Measurements from ENCODE around the gene PAH. TPM values are rescaled to one million over a fixed set of nuclear protein-coding genes. Genes with fewer than 3 reads are reported as not detected.
A peak's percentile ranks its signal among the peaks of the same experiment; 100 is the strongest.

The PAH gene
- total and polyA plus RNA-seq, 8 donors = 5.9 to 89.3 (median 16.3) TPM

DNA sequence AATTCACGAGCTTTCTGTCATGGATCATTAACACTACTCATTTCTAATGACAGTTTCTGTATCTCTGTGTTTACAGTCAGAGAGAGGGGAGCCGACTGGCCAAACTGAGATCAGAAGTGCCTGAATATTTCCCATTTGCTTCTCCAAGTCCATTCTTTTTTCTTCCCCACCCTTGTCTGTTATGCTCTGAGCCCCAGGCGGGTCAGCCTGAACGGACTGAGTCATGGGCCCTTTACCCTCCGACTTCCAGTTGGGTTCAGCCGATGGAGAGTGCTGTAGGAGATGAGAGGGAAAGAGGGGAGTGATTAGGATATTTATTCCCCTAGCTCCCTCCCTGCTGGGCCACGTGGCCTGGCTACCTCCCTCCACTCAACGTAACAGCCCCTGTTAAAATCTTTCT, 104.7 kb downstream of the PAH start:
- no peaks in the 10 kb centered on the region for H3K36me3 ChIP-seq
- FAIRE-seq = no peak
- no peaks in the 10 kb centered on the region for H3K4me1 ChIP-seq
- H3K4me3 ChIP-seq = no peak overlapping the region
- no peaks in the 10 kb centered on the region for H3K27me3 ChIP-seq
- H3K27ac ChIP-seq = no peak overlapping the region
- H3K9me3 ChIP-seq = no peaks in the 10 kb centered on the region
- no peak for TF ChIP-seq CTCF (IDR thresholded peaks at IDR 0.05)
- intact Hi-C loops (cut with DNase I) = no loop called here
- 40 to 51% methylated on average over 8 of the region's 8 CpGs for WGBS, 2 donors
- DNase-seq = no peak
- no peak for ATAC-seq

DNA sequence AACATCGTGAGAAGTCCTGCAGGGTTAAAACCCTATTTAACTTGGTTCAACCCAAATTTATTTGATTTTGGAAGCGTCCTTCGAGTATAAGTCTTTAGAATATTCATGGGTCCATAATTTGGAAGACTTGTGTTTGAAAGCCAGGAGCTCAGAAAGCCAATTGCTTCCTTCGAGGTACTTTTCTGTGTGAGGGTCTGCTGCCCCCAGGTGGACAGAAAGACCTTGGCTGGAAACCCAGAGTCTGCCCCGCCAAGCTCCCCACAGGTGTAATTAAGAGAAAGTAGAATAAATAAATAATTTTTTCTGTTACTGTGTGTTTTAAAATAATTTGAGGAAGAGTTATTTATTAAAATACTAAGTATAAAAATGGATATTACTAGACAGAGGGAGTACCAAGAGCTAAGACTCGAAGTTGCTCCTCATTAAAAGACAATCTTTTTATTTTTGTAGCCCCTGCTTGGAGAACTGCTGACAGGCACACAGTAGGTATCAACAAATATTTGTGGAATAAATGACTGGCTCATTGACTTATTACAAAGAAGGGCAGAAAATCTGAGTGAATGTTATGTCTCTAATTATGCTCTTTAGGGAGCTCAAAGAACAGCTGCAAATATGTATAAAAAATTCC, 105.8 kb downstream of the PAH start:
- WGBS, 2 donors = 27 to 30% methylated on average over 6 of the region's 6 CpGs

DNA sequence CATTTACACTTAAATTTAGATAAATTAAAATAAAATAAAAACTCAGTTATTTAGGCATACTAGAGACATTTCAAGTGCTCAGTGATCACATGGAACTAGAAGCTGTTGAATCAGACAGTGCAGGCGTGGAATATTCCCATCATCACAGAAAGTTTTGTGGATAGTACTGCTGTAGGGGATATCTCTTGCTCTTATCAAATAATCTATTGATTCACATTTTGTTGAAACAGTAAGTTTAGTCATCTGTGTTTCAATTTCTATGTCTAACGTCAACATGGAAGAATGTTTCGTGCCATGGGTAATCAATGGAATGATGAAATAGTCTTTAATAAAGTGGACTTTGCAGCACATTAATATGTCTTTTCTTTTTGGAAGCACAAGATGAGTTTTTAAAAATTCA, 108.6 kb downstream of the PAH start:
- WGBS, 2 donors = 57 to 58% methylated on average over 3 of the region's 3 CpGs
- no peaks in the 10 kb centered on the region for H3K9me3 ChIP-seq
- DNase-seq (no peak), ATAC-seq (peak in 2 of 4 donors; percentile 54 to 69), FAIRE-seq (no peak)
- TF ChIP-seq CTCF (IDR thresholded peaks at IDR 0.05) = no peak
- H3K4me1 ChIP-seq = no peaks in the 10 kb centered on the region
- H3K27ac ChIP-seq = no peak overlapping the region
- H3K4me3 ChIP-seq = no peak overlapping the region
- no peaks in the 10 kb centered on the region for H3K27me3 ChIP-seq
- intact Hi-C loops (cut with DNase I) = no loop called here
- no peaks in the 10 kb centered on the region for H3K36me3 ChIP-seq

More for the DNA sequence above, 105.8 kb downstream of the PAH start:
- DNase-seq (peak in 1 of 6 donors; percentile 25), ATAC-seq (no peak), FAIRE-seq (no peak)
- Histone ChIP-seq H3K4me1 (no peaks in the 10 kb centered on the region), H3K27me3 (no peaks in the 10 kb centered on the region), H3K36me3 (no peaks in the 10 kb centered on the region), H3K4me3 (no peak overlapping the region), H3K27ac (no peak overlapping the region), H3K9me3 (no peaks in the 10 kb centered on the region)
- TF ChIP-seq CTCF (IDR thresholded peaks at IDR 0.05) = peak in 2 of 4 donors; percentile 20 to 32
- intact Hi-C loops (cut with DNase I) = no loop called here

DNA sequence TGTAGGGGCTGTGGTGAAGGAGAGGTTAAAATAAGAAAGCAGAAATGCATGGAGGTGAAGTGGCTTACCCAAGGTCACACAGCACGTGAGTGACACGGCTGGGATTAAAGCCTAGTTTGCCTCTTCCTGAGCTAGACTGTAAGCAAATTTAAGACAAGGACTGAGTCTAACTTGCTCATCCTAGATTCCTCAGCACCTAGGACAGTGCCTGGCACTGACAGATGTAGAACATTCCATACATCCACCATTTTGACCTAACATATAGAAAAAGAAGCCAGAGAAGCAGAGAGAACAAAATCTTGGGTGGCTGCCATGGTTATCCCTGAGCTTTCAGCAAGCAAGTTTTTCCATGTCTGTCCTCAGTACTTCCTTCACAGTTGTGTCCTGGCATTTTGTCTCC, 110.5 kb downstream of the PAH start:
- intact Hi-C loops (cut with DNase I) = no loop called here
- ATAC-seq = no peak
- H3K4me3 ChIP-seq = no peak overlapping the region
- no peak for FAIRE-seq
- H3K36me3 ChIP-seq = no peaks in the 10 kb centered on the region
- H3K27me3 ChIP-seq = no peaks in the 10 kb centered on the region
- H3K27ac ChIP-seq = no peak overlapping the region
- H3K4me1 ChIP-seq = no peaks in the 10 kb centered on the region
- no peak for TF ChIP-seq CTCF (IDR thresholded peaks at IDR 0.05)
- no peaks in the 10 kb centered on the region for H3K9me3 ChIP-seq
- 20 to 29% methylated on average over 2 of the region's 2 CpGs for WGBS, 2 donors
- no peak for DNase-seq

DNA sequence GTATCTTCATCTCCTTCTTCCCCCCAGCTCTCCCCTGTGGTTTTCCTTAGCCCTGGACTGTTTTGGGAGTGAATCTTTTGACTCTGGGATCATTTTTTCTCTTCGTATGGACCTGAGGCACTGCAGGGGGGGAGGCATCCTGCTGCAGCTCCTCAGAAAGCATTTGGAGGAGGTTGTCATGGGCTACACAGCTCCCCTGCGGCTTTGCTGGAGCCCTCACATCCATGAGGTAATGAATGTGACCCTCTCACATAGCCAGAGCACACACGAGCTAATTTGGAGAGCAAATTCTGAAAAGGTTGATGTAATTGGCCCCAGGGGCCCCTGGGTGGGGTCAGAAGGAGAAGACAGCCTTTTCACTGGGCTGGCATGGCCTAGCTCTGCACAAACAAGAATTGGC, 110.9 kb downstream of the PAH start:
- 38 to 40% methylated on average over 3 of the region's 3 CpGs for WGBS, 2 donors
- Histone ChIP-seq H3K27ac (no peak overlapping the region), H3K4me3 (no peak overlapping the region), H3K27me3 (no peaks in the 10 kb centered on the region), H3K36me3 (no peaks in the 10 kb centered on the region), H3K9me3 (no peaks in the 10 kb centered on the region), H3K4me1 (no peaks in the 10 kb centered on the region)
- ATAC-seq (no peak), DNase-seq (no peak), FAIRE-seq (no peak)
- no peak for TF ChIP-seq CTCF (IDR thresholded peaks at IDR 0.05)
- intact Hi-C loops (cut with DNase I) = no loop called here

Data from pancreas (tissue), 10 donors.